GM12878 (cell line): ENCODE measurements around the gene RGS11. TPM values are rescaled to one million over a fixed set of nuclear protein-coding genes. Genes with fewer than 3 reads are reported as not detected.

Experiments used
- ATAC-seq: fragments of 200-7000 bp; cut with Tn5 transposase; 3 replicates; pipeline ENCODE4 v1.9.1; 2020; ENCODE audit warnings: mild to moderate bottlenecking, moderate library complexity
- BruUV-seq: library from RNA; stranded (reverse); fragments of 400-500 nt; replicated peaks from 2 replicates; lab custom pipeline; 2021; lab: Mats Ljungman, UMichigan
- CTCF ChIA-PET: fragments of 300-600 bp; sonication (Branson Sonifier 250); formaldehyde crosslinking; extraction: SDS; loops from one replicate; lab custom pipeline; 2021; ENCODE audit warnings: inconsistent platforms; lab: Yijun Ruan, JAX
- POLR2A ChIA-PET: fragments of 350-600 bp; formaldehyde crosslinking; extraction: SDS; loops from one replicate; lab custom pipeline; 2021; ENCODE audit warnings: inconsistent platforms; lab: Charles Lee
- RAD21 ChIA-PET: fragments of 300-600 bp; sonication (Branson Sonifier 250); formaldehyde crosslinking; loops from one replicate; lab custom pipeline; 2023; ENCODE audit warnings: antibody characterized with exemption; ENCODE audit not compliant: unreplicated experiment; lab: Charles Lee
- SMC1A ChIA-PET: fragments of 300-600 bp; sonication (Branson Sonifier 250); formaldehyde crosslinking; loops from one replicate; lab custom pipeline; 2023; ENCODE audit not compliant: unreplicated experiment, uncharacterized antibody; lab: Charles Lee
- DNase-seq: peaks from one replicate; pipeline ENCODE4 v3.0.0-alpha.2; 2011; ENCODE audit warnings: low read depth, low spot score
- FAIRE-seq: peaks from 3 replicates; lab custom pipeline; 2011; peaks lifted over from hg19 to GRCh38; lab: Jason Lieb, UNC
- H2AFZ ChIP-seq: 2 replicates; pipeline ENCODE4 v1.6.0; 2011; ENCODE audit warnings: low read depth, low read length, control low read depth; ENCODE audit not compliant: control insufficient read depth
- H3K27ac ChIP-seq: 2 replicates; pipeline ENCODE4 v1.5.1; 2011; ENCODE audit warnings: control low read depth; ENCODE audit not compliant: control insufficient read depth, insufficient read depth
- H3K27me3 ChIP-seq, 2 experiments: replicated peaks in 1 of 2; 2 replicates each; pipeline versions ENCODE4 v1.6.0 to v1.6.1; 2011; ENCODE audit warnings: low read length in 1 of 2; ENCODE audit not compliant: control insufficient read depth in 2 of 2, insufficient read depth in 2 of 2
- H3K36me3 ChIP-seq, 2 experiments: 2 replicates each; pipeline ENCODE4 v1.5.1; 2011; ENCODE audit warnings: low read length in 1 of 2; ENCODE audit not compliant: control insufficient read depth in 2 of 2, insufficient read depth in 2 of 2
- H3K4me1 ChIP-seq: 2 replicates; pipeline ENCODE4 v1.6.1; 2011; ENCODE audit warnings: mild to moderate bottlenecking, low read length, moderate library complexity, mixed read lengths; ENCODE audit not compliant: control insufficient read depth, insufficient read depth
- H3K4me2 ChIP-seq: 2 replicates; pipeline ENCODE4 v1.6.0; 2011; ENCODE audit warnings: control low read depth; ENCODE audit not compliant: control insufficient read depth, insufficient read depth
- H3K4me3 ChIP-seq: fragments of 200-600 bp; sonication (generic); 2 replicates; pipeline ENCODE4 v1.5.1; 2016
- H3K79me2 ChIP-seq: 2 replicates; pipeline ENCODE4 v1.6.0; 2011; ENCODE audit warnings: low read length; ENCODE audit not compliant: control insufficient read depth, insufficient read depth
- H3K9ac ChIP-seq: 2 replicates; pipeline ENCODE4 v1.8.0; 2011; ENCODE audit warnings: low read length, control low read depth, mixed read lengths; ENCODE audit not compliant: control insufficient read depth, insufficient read depth
- H3K9me3 ChIP-seq: replicated peaks from 3 replicates; pipeline ENCODE4 v1.5.1; 2011; ENCODE audit warnings: mild to moderate bottlenecking, low read length; ENCODE audit not compliant: control insufficient read depth, insufficient read depth
- H4K20me1 ChIP-seq: 2 replicates; pipeline ENCODE4 v1.6.0; 2011; ENCODE audit not compliant: control insufficient read depth, insufficient read depth
- IRF5 ChIP-seq: fragments of 450-650 bp; IDR thresholded peaks from 2 replicates; pipeline ENCODE4 v1.6.1; 2017; ENCODE audit warnings: borderline replicate concordance
- MEF2A ChIP-seq: IDR thresholded peaks from 2 replicates; pipeline ENCODE4 v1.6.1; 2011; ENCODE audit warnings: low read depth, mild to moderate bottlenecking, low read length, moderate library complexity; ENCODE audit not compliant: insufficient read depth
- MXI1 ChIP-seq: fragments of 150-350 bp; IDR thresholded peaks from 2 replicates; pipeline ENCODE4 v1.6.1; 2011; ENCODE audit warnings: low read depth, mild to moderate bottlenecking, inconsistent platforms, low read length, improper control_type of control experiment
- RELA ChIP-seq: fragments of 450-650 bp; IDR thresholded peaks from 2 replicates; pipeline ENCODE4 v1.8.0; 2014; ENCODE audit warnings: borderline replicate concordance; ENCODE audit not compliant: partially characterized antibody
- SMARCA5 ChIP-seq: fragments of 450-650 bp; IDR thresholded peaks from 2 replicates; pipeline ENCODE4 v1.6.1; 2017; ENCODE audit warnings: mild to moderate bottlenecking
- SMC3 ChIP-seq: IDR thresholded peaks from 2 replicates; pipeline ENCODE4 v1.6.1; 2011; ENCODE audit warnings: low read length, improper control_type of control experiment, borderline replicate concordance
- whole genome bisulfite sequencing: methylation state at CpG from one replicate; pipeline ENCODE4 v1.1.6; 2016; ENCODE audit warnings: low lambda C conversion rate; ENCODE audit not compliant: insufficient replicate concordance, insufficient coverage; ENCODE audit errors: missing lambda C conversion rate; 5-methylcytosine and 5-hydroxymethylcytosine counted together
- in situ Hi-C: fragments of 300-500 bp; cut with MboI; formaldehyde crosslinking; loops from 9 replicates; pipeline ENCODE4 v1.14.3; 2018; ENCODE audit warnings: mixed read lengths
- intact Hi-C: fragments of 100-400 bp; cut with micrococcal nuclease; formaldehyde crosslinking; loops from one replicate; pipeline ENCODE4 v1.14.2; 2022; ENCODE audit not compliant: unreplicated experiment
- polyA plus RNA-seq, 11 experiments: library from polyadenylated mRNA; depleted of rRNA in 4 of 11; unstranded in 6 of 11; stranded (reverse) in 5 of 11; fragments of >200 nt; fragmentation: Nextera tagmentation in 4 of 11; fragmentation: Illumina TruSeq in 1 of 11; extraction: Ambion mirVana in 4 of 11; extraction: Trizol in 1 of 11; gene quantifications; 1 replicate in 1 of 11; 2 replicates in 10 of 11; pipeline versions ENCODE4 v1.2.1 to v1.2.3, GENCODE V29; 2011 to 2016; ENCODE audit warnings: inconsistent platforms in 2 of 11, missing spikeins in 2 of 11, low read depth in 1 of 11
- total RNA-seq, 4 experiments: library from RNA; depleted of rRNA in 3 of 4; stranded (reverse); fragments of >200 nt in 3 of 4; fragmentation: Illumina TruSeq in 1 of 4; extraction: Trizol in 1 of 4; gene quantifications; 2 replicates each; pipeline versions ENCODE4 v1.2.1 to v1.2.3, GENCODE V29; 2013 to 2021
- TF ChIP-seq, protein P1 (sequence below): fragments of 150-350 bp; IDR thresholded peaks from 2 replicates; pipeline ENCODE4 v1.6.1; 2016; ENCODE audit warnings: low read depth, low read length
- TF ChIP-seq, protein P2 (sequence below): fragments of 450-650 bp; formaldehyde crosslinking; IDR thresholded peaks from 2 replicates; pipeline ENCODE4 v1.5.0; 2022; ENCODE audit warnings: mild to moderate bottlenecking, missing genetic modification characterization
- TF ChIP-seq, protein P3 (sequence below): fragments of 450-650 bp; IDR thresholded peaks from 2 replicates; pipeline ENCODE4 v1.6.1; 2017; ENCODE audit warnings: antibody characterized with exemption, mild to moderate bottlenecking, moderate library complexity
- TF ChIP-seq, protein P4 (sequence below): IDR thresholded peaks from 2 replicates; pipeline ENCODE4 v1.6.1; 2012; ENCODE audit warnings: low read depth, low read length, improper control_type of control experiment

Gene RGS11
- total and polyA plus RNA-seq, 10 of the 15 experiments (the other 5 are each of a cell fraction or from before 2014, with no cell fraction given) = 0.04 TPM; not detected in 9

GRCh38 chr16:269061-269796, 6.5 kb downstream of the RGS11 start:
- no TSS peak for BruUV-seq
- Histone ChIP-seq H3K9ac (no peak overlapping the region), H2AFZ (no peak overlapping the region)
- TF ChIP-seq SMC3 = no peak
- TF ChIP-seq, protein P1, sequence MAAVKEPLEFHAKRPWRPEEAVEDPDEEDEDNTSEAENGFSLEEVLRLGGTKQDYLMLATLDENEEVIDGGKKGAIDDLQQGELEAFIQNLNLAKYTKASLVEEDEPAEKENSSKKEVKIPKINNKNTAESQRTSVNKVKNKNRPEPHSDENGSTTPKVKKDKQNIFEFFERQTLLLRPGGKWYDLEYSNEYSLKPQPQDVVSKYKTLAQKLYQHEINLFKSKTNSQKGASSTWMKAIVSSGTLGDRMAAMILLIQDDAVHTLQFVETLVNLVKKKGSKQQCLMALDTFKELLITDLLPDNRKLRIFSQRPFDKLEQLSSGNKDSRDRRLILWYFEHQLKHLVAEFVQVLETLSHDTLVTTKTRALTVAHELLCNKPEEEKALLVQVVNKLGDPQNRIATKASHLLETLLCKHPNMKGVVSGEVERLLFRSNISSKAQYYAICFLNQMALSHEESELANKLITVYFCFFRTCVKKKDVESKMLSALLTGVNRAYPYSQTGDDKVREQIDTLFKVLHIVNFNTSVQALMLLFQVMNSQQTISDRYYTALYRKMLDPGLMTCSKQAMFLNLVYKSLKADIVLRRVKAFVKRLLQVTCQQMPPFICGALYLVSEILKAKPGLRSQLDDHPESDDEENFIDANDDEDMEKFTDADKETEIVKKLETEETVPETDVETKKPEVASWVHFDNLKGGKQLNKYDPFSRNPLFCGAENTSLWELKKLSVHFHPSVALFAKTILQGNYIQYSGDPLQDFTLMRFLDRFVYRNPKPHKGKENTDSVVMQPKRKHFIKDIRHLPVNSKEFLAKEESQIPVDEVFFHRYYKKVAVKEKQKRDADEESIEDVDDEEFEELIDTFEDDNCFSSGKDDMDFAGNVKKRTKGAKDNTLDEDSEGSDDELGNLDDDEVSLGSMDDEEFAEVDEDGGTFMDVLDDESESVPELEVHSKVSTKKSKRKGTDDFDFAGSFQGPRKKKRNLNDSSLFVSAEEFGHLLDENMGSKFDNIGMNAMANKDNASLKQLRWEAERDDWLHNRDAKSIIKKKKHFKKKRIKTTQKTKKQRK = no peak
- TF ChIP-seq RELA = no peak
- TF ChIP-seq IRF5 = no peak
- TF ChIP-seq, protein P2, sequence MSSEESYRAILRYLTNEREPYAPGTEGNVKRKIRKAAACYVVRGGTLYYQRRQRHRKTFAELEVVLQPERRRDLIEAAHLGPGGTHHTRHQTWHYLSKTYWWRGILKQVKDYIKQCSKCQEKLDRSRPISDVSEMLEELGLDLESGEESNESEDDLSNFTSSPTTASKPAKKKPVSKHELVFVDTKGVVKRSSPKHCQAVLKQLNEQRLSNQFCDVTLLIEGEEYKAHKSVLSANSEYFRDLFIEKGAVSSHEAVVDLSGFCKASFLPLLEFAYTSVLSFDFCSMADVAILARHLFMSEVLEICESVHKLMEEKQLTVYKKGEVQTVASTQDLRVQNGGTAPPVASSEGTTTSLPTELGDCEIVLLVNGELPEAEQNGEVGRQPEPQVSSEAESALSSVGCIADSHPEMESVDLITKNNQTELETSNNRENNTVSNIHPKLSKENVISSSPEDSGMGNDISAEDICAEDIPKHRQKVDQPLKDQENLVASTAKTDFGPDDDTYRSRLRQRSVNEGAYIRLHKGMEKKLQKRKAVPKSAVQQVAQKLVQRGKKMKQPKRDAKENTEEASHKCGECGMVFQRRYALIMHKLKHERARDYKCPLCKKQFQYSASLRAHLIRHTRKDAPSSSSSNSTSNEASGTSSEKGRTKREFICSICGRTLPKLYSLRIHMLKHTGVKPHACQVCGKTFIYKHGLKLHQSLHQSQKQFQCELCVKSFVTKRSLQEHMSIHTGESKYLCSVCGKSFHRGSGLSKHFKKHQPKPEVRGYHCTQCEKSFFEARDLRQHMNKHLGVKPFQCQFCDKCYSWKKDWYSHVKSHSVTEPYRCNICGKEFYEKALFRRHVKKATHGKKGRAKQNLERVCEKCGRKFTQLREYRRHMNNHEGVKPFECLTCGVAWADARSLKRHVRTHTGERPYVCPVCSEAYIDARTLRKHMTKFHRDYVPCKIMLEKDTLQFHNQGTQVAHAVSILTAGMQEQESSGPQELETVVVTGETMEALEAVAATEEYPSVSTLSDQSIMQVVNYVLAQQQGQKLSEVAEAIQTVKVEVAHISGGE (CRISPR knock-in tag) = no peak
- TF ChIP-seq MXI1 = no peak
- TF ChIP-seq, protein P3, sequence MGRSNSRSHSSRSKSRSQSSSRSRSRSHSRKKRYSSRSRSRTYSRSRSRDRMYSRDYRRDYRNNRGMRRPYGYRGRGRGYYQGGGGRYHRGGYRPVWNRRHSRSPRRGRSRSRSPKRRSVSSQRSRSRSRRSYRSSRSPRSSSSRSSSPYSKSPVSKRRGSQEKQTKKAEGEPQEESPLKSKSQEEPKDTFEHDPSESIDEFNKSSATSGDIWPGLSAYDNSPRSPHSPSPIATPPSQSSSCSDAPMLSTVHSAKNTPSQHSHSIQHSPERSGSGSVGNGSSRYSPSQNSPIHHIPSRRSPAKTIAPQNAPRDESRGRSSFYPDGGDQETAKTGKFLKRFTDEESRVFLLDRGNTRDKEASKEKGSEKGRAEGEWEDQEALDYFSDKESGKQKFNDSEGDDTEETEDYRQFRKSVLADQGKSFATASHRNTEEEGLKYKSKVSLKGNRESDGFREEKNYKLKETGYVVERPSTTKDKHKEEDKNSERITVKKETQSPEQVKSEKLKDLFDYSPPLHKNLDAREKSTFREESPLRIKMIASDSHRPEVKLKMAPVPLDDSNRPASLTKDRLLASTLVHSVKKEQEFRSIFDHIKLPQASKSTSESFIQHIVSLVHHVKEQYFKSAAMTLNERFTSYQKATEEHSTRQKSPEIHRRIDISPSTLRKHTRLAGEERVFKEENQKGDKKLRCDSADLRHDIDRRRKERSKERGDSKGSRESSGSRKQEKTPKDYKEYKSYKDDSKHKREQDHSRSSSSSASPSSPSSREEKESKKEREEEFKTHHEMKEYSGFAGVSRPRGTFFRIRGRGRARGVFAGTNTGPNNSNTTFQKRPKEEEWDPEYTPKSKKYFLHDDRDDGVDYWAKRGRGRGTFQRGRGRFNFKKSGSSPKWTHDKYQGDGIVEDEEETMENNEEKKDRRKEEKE = no peak
- no peak for TF ChIP-seq MEF2A
- TF ChIP-seq, protein P4, sequence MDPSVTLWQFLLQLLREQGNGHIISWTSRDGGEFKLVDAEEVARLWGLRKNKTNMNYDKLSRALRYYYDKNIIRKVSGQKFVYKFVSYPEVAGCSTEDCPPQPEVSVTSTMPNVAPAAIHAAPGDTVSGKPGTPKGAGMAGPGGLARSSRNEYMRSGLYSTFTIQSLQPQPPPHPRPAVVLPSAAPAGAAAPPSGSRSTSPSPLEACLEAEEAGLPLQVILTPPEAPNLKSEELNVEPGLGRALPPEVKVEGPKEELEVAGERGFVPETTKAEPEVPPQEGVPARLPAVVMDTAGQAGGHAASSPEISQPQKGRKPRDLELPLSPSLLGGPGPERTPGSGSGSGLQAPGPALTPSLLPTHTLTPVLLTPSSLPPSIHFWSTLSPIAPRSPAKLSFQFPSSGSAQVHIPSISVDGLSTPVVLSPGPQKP = no peak
- no peak for TF ChIP-seq SMARCA5

More at GRCh38 chr16:269061-269796, 6.5 kb downstream of the RGS11 start:
- no peak overlapping the region for H3K4me2 ChIP-seq
- in situ Hi-C loops (no loop called here), intact Hi-C loops (no loop called here)
- no peak overlapping the region for H3K4me3 ChIP-seq
- SMC1A ChIA-PET = no interaction called here
- no peaks in the 10 kb centered on the region for H3K9me3 ChIP-seq
- no peaks in the 10 kb centered on the region for H3K36me3 ChIP-seq
- H3K27me3 ChIP-seq = no peaks in the 10 kb centered on the region
- H3K79me2 ChIP-seq = no peaks in the 10 kb centered on the region
- CTCF ChIA-PET = no interaction called here
- FAIRE-seq (no peak), ATAC-seq (no peak), DNase-seq (no peak)
- 63% methylated on average over 24 of the region's 24 CpGs for WGBS
- no peaks in the 10 kb centered on the region for H4K20me1 ChIP-seq
- RAD21 ChIA-PET = no interaction called here
- H3K4me1 ChIP-seq = no peaks in the 10 kb centered on the region
- POLR2A ChIA-PET = no interaction called here
- no peak overlapping the region for H3K27ac ChIP-seq
